IMR-90 (cell line): ENCODE data around the gene RTL1. TPM values are rescaled to one million over a fixed set of nuclear protein-coding genes. Genes with fewer than 3 reads are reported as not detected.

Experiments used
- ATAC-seq: fragments of 200-7000 bp; cut with Tn5 transposase; 2 replicates; pipeline ENCODE4 v1.9.1; 2020; ENCODE audit warnings: low read depth, mild to moderate bottlenecking, moderate library complexity
- BruUV-seq: library from RNA; stranded (reverse); fragments of 400-500 nt; replicated peaks from 2 replicates; lab custom pipeline; 2021; lab: Mats Ljungman, UMichigan
- CTCF ChIA-PET: fragments of 300-600 bp; formaldehyde crosslinking; extraction: SDS; loops from one replicate; lab custom pipeline; 2021; ENCODE audit warnings: antibody characterized with exemption; lab: Yijun Ruan, JAX
- POLR2A ChIA-PET: fragments of 300-600 bp; sonication (Branson Sonifier 250); formaldehyde crosslinking; loops from one replicate; lab custom pipeline; 2022; ENCODE audit warnings: antibody characterized with exemption; ENCODE audit not compliant: unreplicated experiment; lab: Charles Lee
- DNase-seq: peaks from one replicate; pipeline ENCODE4 v3.0.0; 2013
- H2AFZ ChIP-seq: replicated peaks from 2 replicates; pipeline ENCODE3; 2013; ENCODE audit warnings: low read length, mild to moderate bottlenecking; ENCODE audit not compliant: poor library complexity
- H2AK5ac ChIP-seq: 2 replicates; pipeline ENCODE4 v1.6.1; 2013; ENCODE audit warnings: low read depth, low read length, inconsistent platforms
- H2AK9ac ChIP-seq: replicated peaks from 2 replicates; pipeline ENCODE3; 2013; ENCODE audit warnings: mild to moderate bottlenecking, low read depth, low read length, moderate library complexity; ENCODE audit not compliant: poor library complexity
- H2BK120ac ChIP-seq: 2 replicates; pipeline ENCODE4 v1.6.1; 2013; ENCODE audit warnings: low read depth, low read length, inconsistent platforms
- H2BK15ac ChIP-seq: 3 replicates; pipeline ENCODE4 v1.6.1; 2013; ENCODE audit warnings: low read depth, low read length, inconsistent platforms
- H2BK20ac ChIP-seq: 2 replicates; pipeline ENCODE4 v1.6.1; 2013; ENCODE audit warnings: low read depth, mild to moderate bottlenecking, inconsistent platforms, low read length, moderate library complexity
- H2BK5ac ChIP-seq: 2 replicates; pipeline ENCODE4 v1.6.1; 2013; ENCODE audit warnings: mild to moderate bottlenecking, low read depth, low read length, inconsistent platforms; ENCODE audit not compliant: poor library complexity, severe bottlenecking
- H3K14ac ChIP-seq: replicated peaks from 2 replicates; pipeline ENCODE4 v1.6.1; 2013; ENCODE audit warnings: low read depth, low read length, inconsistent platforms
- H3K18ac ChIP-seq: 2 replicates; pipeline ENCODE4 v1.6.1; 2013; ENCODE audit warnings: low read depth, low read length, control low read depth
- H3K23ac ChIP-seq: 2 replicates; pipeline ENCODE4 v1.6.1; 2013; ENCODE audit warnings: low read depth, low read length, inconsistent platforms
- H3K27ac ChIP-seq: 2 replicates; pipeline ENCODE4 v1.5.1; 2013; ENCODE audit warnings: mild to moderate bottlenecking, control low read depth, low read length; ENCODE audit not compliant: insufficient read depth
- H3K27me3 ChIP-seq: 2 replicates; pipeline ENCODE4 v1.6.1; 2013; ENCODE audit warnings: low read length; ENCODE audit not compliant: control insufficient read depth, insufficient read depth
- H3K36me3 ChIP-seq: 2 replicates; pipeline ENCODE4 v1.6.1; 2013; ENCODE audit warnings: low read length, mixed read lengths; ENCODE audit not compliant: control insufficient read depth, insufficient read depth
- H3K4ac ChIP-seq: 2 replicates; pipeline ENCODE4 v1.6.1; 2013; ENCODE audit warnings: low read depth, low read length, inconsistent platforms
- H3K4me1 ChIP-seq: 2 replicates; pipeline ENCODE4 v1.6.1; 2013; ENCODE audit warnings: low read length, mixed read lengths; ENCODE audit not compliant: control insufficient read depth, insufficient read depth
- H3K4me2 ChIP-seq: 2 replicates; pipeline ENCODE4 v1.6.1; 2013; ENCODE audit warnings: low read depth, mild to moderate bottlenecking, control low read depth, low read length, moderate library complexity
- H3K4me3 ChIP-seq: 2 replicates; pipeline ENCODE4 v1.5.1; 2013; ENCODE audit warnings: low read depth, mild to moderate bottlenecking, control low read depth, low read length, moderate library complexity; ENCODE audit not compliant: insufficient read depth
- H3K56ac ChIP-seq: 2 replicates; pipeline ENCODE4 v1.6.1; 2013; ENCODE audit warnings: low read length, inconsistent platforms; ENCODE audit not compliant: insufficient read depth; ENCODE audit errors: extremely low read depth
- H3K79me1 ChIP-seq, 2 experiments: 2 replicates each; pipeline ENCODE4 v1.6.1; 2013; ENCODE audit warnings: low read length in 2 of 2, inconsistent platforms in 1 of 2, low read depth in 1 of 2
- H3K9ac ChIP-seq: 2 replicates; pipeline ENCODE4 v1.6.1; 2013; ENCODE audit warnings: low read depth, low read length, control low read depth
- H3K9me1 ChIP-seq: 2 replicates; pipeline ENCODE4 v1.6.1; 2013; ENCODE audit warnings: low read length, inconsistent platforms; ENCODE audit not compliant: insufficient read depth
- H3K9me3 ChIP-seq: 2 replicates; pipeline ENCODE4 v1.6.1; 2013; ENCODE audit warnings: low read length; ENCODE audit not compliant: control insufficient read depth, insufficient read depth
- H4K20me1 ChIP-seq: 2 replicates; pipeline ENCODE4 v1.6.1; 2013; ENCODE audit warnings: low read length, inconsistent platforms; ENCODE audit not compliant: insufficient read depth
- H4K5ac ChIP-seq: 2 replicates; pipeline ENCODE4 v1.6.1; 2013; ENCODE audit warnings: mild to moderate bottlenecking, low read depth, low read length, control low read depth
- H4K8ac ChIP-seq, 2 experiments: 2 replicates each; pipeline ENCODE4 v1.6.1; 2013; ENCODE audit warnings: low read depth in 2 of 2, low read length in 2 of 2, control low read depth in 1 of 2, inconsistent platforms in 1 of 2
- H4K91ac ChIP-seq: 2 replicates; pipeline ENCODE4 v1.6.1; 2013; ENCODE audit warnings: low read depth, low read length, inconsistent platforms; ENCODE audit not compliant: insufficient read depth
- BHLHE40 ChIP-seq: fragments of 150-350 bp; IDR thresholded peaks from 2 replicates; pipeline ENCODE4 v1.6.1; 2016; ENCODE audit warnings: mild to moderate bottlenecking, low read depth, low read length
- CEBPB ChIP-seq: IDR thresholded peaks from 2 replicates; pipeline ENCODE4 v1.6.1; 2012; ENCODE audit warnings: low read depth, low read length, improper control_type of control experiment
- FOS ChIP-seq: fragments of 150-350 bp; IDR thresholded peaks from 2 replicates; pipeline ENCODE4 v1.6.1; 2016; ENCODE audit warnings: low read depth, low read length
- MAFK ChIP-seq: IDR thresholded peaks from 2 replicates; pipeline ENCODE4 v1.6.1; 2012; ENCODE audit warnings: low read depth, low read length, improper control_type of control experiment
- MAZ ChIP-seq: IDR thresholded peaks from 2 replicates; pipeline ENCODE4 v1.6.1; 2012; ENCODE audit warnings: low read depth, mild to moderate bottlenecking, low read length, improper control_type of control experiment, moderate library complexity, borderline replicate concordance
- MXI1 ChIP-seq: IDR thresholded peaks from 2 replicates; pipeline ENCODE4 v1.6.1; 2012; ENCODE audit warnings: low read depth, mild to moderate bottlenecking, low read length, moderate library complexity, borderline replicate concordance
- NFE2L2 ChIP-seq: fragments of 150-350 bp; IDR thresholded peaks from 2 replicates; pipeline ENCODE4 v1.6.1; 2016; ENCODE audit warnings: low read depth, mild to moderate bottlenecking, low read length
- POLR2A ChIP-seq: IDR thresholded peaks from 2 replicates; pipeline ENCODE4 v1.6.1; 2012; ENCODE audit warnings: mild to moderate bottlenecking, low read depth, low read length
- RAD21 ChIP-seq: IDR thresholded peaks from 2 replicates; pipeline ENCODE4 v1.6.1; 2012; ENCODE audit warnings: low read length, improper control_type of control experiment
- RFX5 ChIP-seq: IDR thresholded peaks from 2 replicates; pipeline ENCODE4 v1.8.0; 2012; ENCODE audit warnings: low read depth, mild to moderate bottlenecking, low read length, moderate library complexity
- SMC3 ChIP-seq: fragments of 150-350 bp; IDR thresholded peaks from 2 replicates; pipeline ENCODE4 v1.6.1; 2016; ENCODE audit warnings: low read depth, mild to moderate bottlenecking, antibody characterized with exemption, low read length, moderate library complexity
- WGBS, 2 experiments: methylation state at CpG; one replicate each; pipeline versions ENCODE4 v1.1.5 to v1.1.7; 2013; ENCODE audit warnings: missing lambda C conversion rate in 2 of 2; ENCODE audit not compliant: insufficient read length in 1 of 2; ENCODE audit errors: extremely low coverage in 2 of 2; 5-methylcytosine and 5-hydroxymethylcytosine counted together
- dilution Hi-C: fragments of 300-500 bp; cut with HindIII; formaldehyde crosslinking; loops from one replicate; pipeline ENCODE4 v1.14.3; 2018; ENCODE audit warnings: low sequenced_read_pairs; ENCODE audit not compliant: unreplicated experiment
- in situ Hi-C: fragments of 300-500 bp; cut with MboI; formaldehyde crosslinking; loops from 3 replicates; pipeline ENCODE4 v1.14.3; 2019; ENCODE audit warnings: low sequenced_read_pairs, inconsistent platforms, mixed read lengths
- intact Hi-C: fragments of 100-400 bp; cut with micrococcal nuclease; formaldehyde crosslinking; loops from 2 replicates; pipeline ENCODE4 v1.10.0; 2022
- polyA plus RNA-seq, 3 experiments: library from polyadenylated mRNA; depleted of rRNA; stranded (reverse); fragments of >200 nt; gene quantifications; 2 replicates each; pipeline ENCODE4 v1.2.3, GENCODE V29; 2012; ENCODE audit warnings: low replicate concordance in 1 of 3
- total RNA-seq: library from RNA; depleted of rRNA; stranded (reverse); fragments of >200 nt; gene quantifications from 2 replicates; pipeline ENCODE4 v1.2.3, GENCODE V29; 2012
- TF ChIP-seq, protein P1 (sequence below): conservative IDR thresholded peaks from 2 replicates; pipeline ENCODE4 v1.5.1; 2012; ENCODE audit warnings: mild to moderate bottlenecking, low read depth, low read length, improper control_type of control experiment
- TF ChIP-seq, protein P2 (sequence below): fragments of 150-350 bp; IDR thresholded peaks from 2 replicates; pipeline ENCODE4 v1.6.1; 2017; ENCODE audit warnings: mild to moderate bottlenecking, antibody characterized with exemption, low read length, low read depth
- TF ChIP-seq, protein P3 (sequence below): fragments of 150-350 bp; IDR thresholded peaks from 2 replicates; pipeline ENCODE4 v1.6.1; 2016; ENCODE audit warnings: low read depth, mild to moderate bottlenecking, low read length, moderate library complexity, borderline replicate concordance

RTL1 gene
- total and polyA plus RNA-seq, 2 of the 4 experiments (the other 2 are of a cell fraction), result not detected

DNA sequence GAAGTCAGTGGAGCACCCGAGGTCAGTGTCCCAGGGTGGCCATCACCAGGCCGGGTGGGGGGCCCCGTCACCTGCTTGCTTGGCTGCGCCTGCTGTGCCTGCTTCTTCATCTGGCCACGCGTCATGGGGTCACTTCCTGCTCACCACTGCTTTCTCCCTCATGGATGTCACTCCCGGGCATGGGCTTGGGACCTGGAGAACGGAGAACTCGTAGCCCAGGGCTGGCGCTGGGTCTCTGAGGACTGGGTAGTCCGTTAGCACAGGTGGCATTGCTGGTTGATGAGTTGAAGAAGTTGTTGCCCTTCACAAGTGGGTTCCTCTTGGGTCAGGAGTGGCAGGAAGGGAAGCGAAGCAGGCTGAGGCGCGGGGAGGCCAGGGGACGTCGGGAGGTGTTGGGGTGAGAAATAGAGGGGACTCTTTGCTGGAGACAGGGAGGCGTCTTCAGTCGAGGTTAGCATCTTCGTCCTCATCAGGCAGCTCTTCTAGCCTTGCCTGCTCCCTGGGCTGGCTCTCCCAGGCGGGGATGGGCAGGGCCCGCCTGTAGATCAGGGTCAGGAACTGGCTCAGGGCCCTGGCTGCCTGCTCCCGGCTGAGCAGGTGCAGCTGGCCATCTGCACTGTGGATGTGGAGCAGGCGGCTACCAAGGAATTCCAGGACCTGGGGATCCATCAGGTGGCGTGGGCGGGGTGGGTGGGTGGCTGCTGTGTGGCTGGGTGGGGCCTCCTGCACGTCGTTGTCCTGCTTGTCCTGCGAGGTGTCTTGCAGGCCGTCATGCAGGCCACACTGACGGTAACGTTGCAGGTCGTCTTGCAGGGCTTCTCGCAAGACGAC, 23.0 kb downstream of the RTL1 start:
- CTCF ChIA-PET, result no interaction called here
- no peak overlapping the region for H3K56ac ChIP-seq
- no peak for TF ChIP-seq MXI1
- TF ChIP-seq RAD21, result no peak
- TF ChIP-seq MAZ, result no peak
- no peak for TF ChIP-seq POLR2A
- TF ChIP-seq RFX5, result no peak
- no peak for TF ChIP-seq FOS
- TF ChIP-seq SMC3, result no peak
- TF ChIP-seq, protein P1, sequence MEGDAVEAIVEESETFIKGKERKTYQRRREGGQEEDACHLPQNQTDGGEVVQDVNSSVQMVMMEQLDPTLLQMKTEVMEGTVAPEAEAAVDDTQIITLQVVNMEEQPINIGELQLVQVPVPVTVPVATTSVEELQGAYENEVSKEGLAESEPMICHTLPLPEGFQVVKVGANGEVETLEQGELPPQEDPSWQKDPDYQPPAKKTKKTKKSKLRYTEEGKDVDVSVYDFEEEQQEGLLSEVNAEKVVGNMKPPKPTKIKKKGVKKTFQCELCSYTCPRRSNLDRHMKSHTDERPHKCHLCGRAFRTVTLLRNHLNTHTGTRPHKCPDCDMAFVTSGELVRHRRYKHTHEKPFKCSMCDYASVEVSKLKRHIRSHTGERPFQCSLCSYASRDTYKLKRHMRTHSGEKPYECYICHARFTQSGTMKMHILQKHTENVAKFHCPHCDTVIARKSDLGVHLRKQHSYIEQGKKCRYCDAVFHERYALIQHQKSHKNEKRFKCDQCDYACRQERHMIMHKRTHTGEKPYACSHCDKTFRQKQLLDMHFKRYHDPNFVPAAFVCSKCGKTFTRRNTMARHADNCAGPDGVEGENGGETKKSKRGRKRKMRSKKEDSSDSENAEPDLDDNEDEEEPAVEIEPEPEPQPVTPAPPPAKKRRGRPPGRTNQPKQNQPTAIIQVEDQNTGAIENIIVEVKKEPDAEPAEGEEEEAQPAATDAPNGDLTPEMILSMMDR, result no peak
- TF ChIP-seq, protein P2, sequence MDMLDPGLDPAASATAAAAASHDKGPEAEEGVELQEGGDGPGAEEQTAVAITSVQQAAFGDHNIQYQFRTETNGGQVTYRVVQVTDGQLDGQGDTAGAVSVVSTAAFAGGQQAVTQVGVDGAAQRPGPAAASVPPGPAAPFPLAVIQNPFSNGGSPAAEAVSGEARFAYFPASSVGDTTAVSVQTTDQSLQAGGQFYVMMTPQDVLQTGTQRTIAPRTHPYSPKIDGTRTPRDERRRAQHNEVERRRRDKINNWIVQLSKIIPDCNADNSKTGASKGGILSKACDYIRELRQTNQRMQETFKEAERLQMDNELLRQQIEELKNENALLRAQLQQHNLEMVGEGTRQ, result no peak
- TF ChIP-seq CEBPB, result no peak
- TF ChIP-seq BHLHE40, result no peak
- no peak for TF ChIP-seq MAFK
- TF ChIP-seq, protein P3, sequence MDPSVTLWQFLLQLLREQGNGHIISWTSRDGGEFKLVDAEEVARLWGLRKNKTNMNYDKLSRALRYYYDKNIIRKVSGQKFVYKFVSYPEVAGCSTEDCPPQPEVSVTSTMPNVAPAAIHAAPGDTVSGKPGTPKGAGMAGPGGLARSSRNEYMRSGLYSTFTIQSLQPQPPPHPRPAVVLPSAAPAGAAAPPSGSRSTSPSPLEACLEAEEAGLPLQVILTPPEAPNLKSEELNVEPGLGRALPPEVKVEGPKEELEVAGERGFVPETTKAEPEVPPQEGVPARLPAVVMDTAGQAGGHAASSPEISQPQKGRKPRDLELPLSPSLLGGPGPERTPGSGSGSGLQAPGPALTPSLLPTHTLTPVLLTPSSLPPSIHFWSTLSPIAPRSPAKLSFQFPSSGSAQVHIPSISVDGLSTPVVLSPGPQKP, result no peak
- no peak for TF ChIP-seq NFE2L2

More for the DNA sequence above, 23.0 kb downstream of the RTL1 start:
- Histone ChIP-seq H3K9ac (no peak overlapping the region), H2BK20ac (no peak overlapping the region), H2BK15ac (no peak overlapping the region), H3K36me3 (peaks cover 79% of the 10 kb centered on the region), H3K79me1 (peaks cover 10 to 49% of the 10 kb centered on the region in 2 experiments), H3K9me3 (peaks cover 3% of the 10 kb centered on the region; the same call in 1 of the 2 replicates), H3K27ac (no peak overlapping the region), H4K5ac (no peak overlapping the region), H2AFZ (no peak overlapping the region), H4K8ac (no peak overlapping the region), H2AK9ac (no peak overlapping the region), H2AK5ac (no peak overlapping the region), H3K14ac (no peak overlapping the region), H3K23ac (no peak overlapping the region), H3K4me2 (no peak overlapping the region), H4K91ac (no peak overlapping the region), H2BK5ac (no peak overlapping the region), H3K4ac (no peak overlapping the region), H3K4me3 (no peak overlapping the region), H4K20me1 (peaks cover 75% of the 10 kb centered on the region), H3K9me1 (peaks cover 4% of the 10 kb centered on the region; the same call in 1 of the 2 replicates), H3K4me1 (peaks cover under 1% of the 10 kb centered on the region; the same call in 1 of the 2 replicates), H2BK120ac (no peak overlapping the region), H3K27me3 (no peaks in the 10 kb centered on the region), H3K18ac (no peak overlapping the region)
- dilution Hi-C loops (no loop called here), in situ Hi-C loops (no loop called here), intact Hi-C loops (no loop called here)
- WGBS, 2 experiments, result 89% methylated on average over 25 of the region's 34 CpGs; no CpG with 5 or more reads in 1 of the 2 experiments
- no TSS peak for BruUV-seq
- no peak for ATAC-seq
- POLR2A ChIA-PET, result no interaction called here
- DNase-seq, result no peak
